Heart right ventricle (tissue), 16 donors: ENCODE results near the gene MYCBP. TPM values are rescaled to one million over a fixed set of nuclear protein-coding genes. Genes with fewer than 3 reads are reported as not detected.
"Not testable (repeated sequence)": the region's sequence is repeated elsewhere in the genome, so short reads cannot be mapped to it uniquely, and the experiment has no call there.

Experiments
- ATAC-seq, 8 donors: fragments of 200-7000 bp; cut with Tn5 transposase; one replicate each; pipeline ENCODE4 v1.9.1; 2020; ENCODE audit warnings: mild to moderate bottlenecking in 8 of 8, moderate library complexity in 8 of 8, moderate number of reproducible peaks in 1 of 8
- DNase-seq, 2 donors: peaks; one replicate each; pipeline ENCODE4 v3.0.0-alpha.2; 2020
- H3K27ac ChIP-seq, 10 donors: fragments of 200-600 bp; sonication (generic) in 2 of 10; one replicate each; pipeline versions ENCODE4 v1.5.0 to v1.8.0; 2020 to 2022; ENCODE audit warnings: mild to moderate bottlenecking in 3 of 10
- H3K27me3 ChIP-seq, 7 donors: fragments of 200-600 bp; one replicate each; pipeline ENCODE4 v1.8.0; 2021 to 2022; ENCODE audit warnings: mild to moderate bottlenecking in 2 of 7
- H3K36me3 ChIP-seq, 9 donors: fragments of 200-600 bp; sonication (generic) in 1 of 9; one replicate each; pipeline versions ENCODE4 v1.5.0 to v1.8.0; 2020 to 2022; ENCODE audit warnings: mild to moderate bottlenecking in 2 of 9
- H3K4me1 ChIP-seq, 9 donors: fragments of 200-600 bp; sonication (generic) in 1 of 9; one replicate each; pipeline versions ENCODE4 v1.5.0 to v1.8.0; 2020 to 2022; ENCODE audit warnings: mild to moderate bottlenecking in 4 of 9
- H3K4me3 ChIP-seq, 10 donors: fragments of 200-600 bp; sonication (generic) in 2 of 10; one replicate each; pipeline versions ENCODE4 v1.5.0 to v1.8.0; 2020 to 2022; ENCODE audit warnings: mild to moderate bottlenecking in 7 of 10, moderate library complexity in 2 of 10
- H3K9me3 ChIP-seq, 11 donors: fragments of 200-600 bp in 10 of 11; sonication (generic) in 2 of 11; one replicate each; pipeline versions ENCODE4 v1.5.0 to v1.8.0; 2013 to 2022; ENCODE audit warnings: mild to moderate bottlenecking in 2 of 11, control low read depth in 1 of 11, moderate library complexity in 1 of 11
- CTCF ChIP-seq, 9 donors: fragments of 200-600 bp; sonication (generic) in 2 of 9; IDR thresholded peaks; one replicate each; pipeline versions ENCODE4 v1.5.0 to v1.8.0; 2021 to 2022; ENCODE audit warnings: antibody characterized with exemption in 9 of 9, mild to moderate bottlenecking in 5 of 9, moderate library complexity in 1 of 9
- WGBS, 2 donors: extraction: QIAGEN DNeasy Blood & Tissue Kit; methylation state at CpG; one replicate each; pipeline ENCODE4 v1.1.7; 2013; ENCODE audit warnings: inconsistent platforms in 1 of 2; 5-methylcytosine and 5-hydroxymethylcytosine counted together
- intact Hi-C, 10 donors: fragments of 100-400 bp; cut with DNase I; formaldehyde crosslinking; loops; one replicate each; pipeline versions ENCODE4 v1.11.1 to v1.14.2; 2022
- polyA plus RNA-seq, 2 donors: library from polyadenylated mRNA; stranded (reverse); fragments of 200-250 nt; gene quantifications; one replicate each; pipeline ENCODE4 v1.2.3, GENCODE V29; 2013
- total RNA-seq, 10 donors: library from RNA; stranded (reverse); fragmentation: NEBNext Ultra II Directional in 3 of 10; extraction: Animal tissue kit (Norgen Biotek cat#: 25700) in 3 of 10; gene quantifications; one replicate each; pipeline versions ENCODE4 v1.2.1 to v1.2.4, GENCODE V29; 2021 to 2023
- donor health status: Arrhythmogenic right ventricular cardiomyopathy.
- donor health status: ischemic (EF 13 %, LVEDD 7.1; RV severe dilation, severe dysfunction).
- donor health status: healthy with polysubstance abuse.
- donor health status: DM: no; HTN: yes; CAD: no.
- donor health status: DM: no; HTN: no; CAD: no.
- donor health status: ischemic (EF 25% LVEDD 6.9; RV normal size, moderate dysfunction).
- donor health status: ischemic (EF 25% LVEDD 5.7; RV mildly dilated, moderate dysfunction).
- donor health status: healthy.
- donor health status: DM: yes; HTN: yes; CAD: no.
- donor health status: Ischemic cardiomyopathy.
- donor health status: ischemic (EF 35%, LVEDD 5.7; RV mildly dilated, moderate dysfunction).
- donor health status: nonischemic (EF 11% LVEDD 7.7; RV severe dilation, severe dysfunction).
- donor health status: DM: yes; HTN: yes; CAD: no.
- donor health status: PGD.
- donor health status: ischemic (EF 29% LVEDD 5.4; RV normal size, mild dysfunction).
- donor health status: nonischemic (EF 23%, LVEDD 6.1; RV moderate dilation, normal function).

The MYCBP gene
- total and polyA plus RNA-seq, 12 donors = 3.9 to 22.8 (median 8.2) TPM

- no peak for ATAC-seq
- no peak for TF ChIP-seq CTCF (IDR thresholded peaks at IDR 0.05)
- intact Hi-C loops = loop anchor here in 1 of 10 donors (10.0 kb wide), 1 partner anchor 177 kb away; no protein-coding TSS in a partner anchor
- Histone ChIP-seq H3K4me3 (no peak overlapping the region), H3K36me3 (peaks cover 0 to 13% (median 0%) of the 10 kb centered on the region in 9 donors), H3K27ac (no peak overlapping the region), H3K27me3 (no peaks in the 10 kb centered on the region), H3K4me1 (no peaks in the 10 kb centered on the region), H3K9me3 (no peaks in the 10 kb centered on the region)
- DNase-seq = no peak
- WGBS, 2 donors = 100% methylated on average over 1 of the region's 1 CpG
Observed at GRCh38 chr1:38917772-38918171, 44.6 kb upstream of the MYCBP start.

DNA sequence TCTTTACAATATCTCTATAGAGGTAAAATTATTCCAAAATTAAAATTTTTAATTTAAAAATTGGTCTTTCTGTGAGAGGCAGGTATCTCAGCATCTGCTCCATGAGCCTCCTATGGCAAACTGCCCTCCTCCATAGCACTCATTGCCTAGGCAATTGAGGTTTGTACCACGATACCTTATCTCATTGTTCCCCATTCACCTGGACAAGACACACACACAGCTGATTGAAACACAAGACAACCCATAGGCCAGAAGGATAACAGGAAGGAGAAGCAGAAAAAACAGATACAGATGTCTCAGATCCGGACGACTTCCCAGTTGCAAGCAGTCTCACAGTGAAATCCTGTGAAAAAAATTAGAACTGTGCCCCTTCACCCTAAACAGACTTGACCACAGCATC lies 44.2 kb upstream of the MYCBP start:
- Histone ChIP-seq H3K27ac (no peak overlapping the region), H3K4me3 (no peak overlapping the region), H3K36me3 (peaks cover 0 to 13% (median 0%) of the 10 kb centered on the region in 9 donors), H3K4me1 (no peaks in the 10 kb centered on the region), H3K9me3 (no peaks in the 10 kb centered on the region), H3K27me3 (no peaks in the 10 kb centered on the region)
- intact Hi-C loops = loop anchor here in 1 of 10 donors (10.0 kb wide), 1 partner anchor 177 kb away; no protein-coding TSS in a partner anchor
- TF ChIP-seq CTCF (IDR thresholded peaks at IDR 0.05) = no peak
- 90 to 92% methylated on average over 3 of the region's 3 CpGs for WGBS, 2 donors
- DNase-seq (no peak), ATAC-seq (no peak)

DNA sequence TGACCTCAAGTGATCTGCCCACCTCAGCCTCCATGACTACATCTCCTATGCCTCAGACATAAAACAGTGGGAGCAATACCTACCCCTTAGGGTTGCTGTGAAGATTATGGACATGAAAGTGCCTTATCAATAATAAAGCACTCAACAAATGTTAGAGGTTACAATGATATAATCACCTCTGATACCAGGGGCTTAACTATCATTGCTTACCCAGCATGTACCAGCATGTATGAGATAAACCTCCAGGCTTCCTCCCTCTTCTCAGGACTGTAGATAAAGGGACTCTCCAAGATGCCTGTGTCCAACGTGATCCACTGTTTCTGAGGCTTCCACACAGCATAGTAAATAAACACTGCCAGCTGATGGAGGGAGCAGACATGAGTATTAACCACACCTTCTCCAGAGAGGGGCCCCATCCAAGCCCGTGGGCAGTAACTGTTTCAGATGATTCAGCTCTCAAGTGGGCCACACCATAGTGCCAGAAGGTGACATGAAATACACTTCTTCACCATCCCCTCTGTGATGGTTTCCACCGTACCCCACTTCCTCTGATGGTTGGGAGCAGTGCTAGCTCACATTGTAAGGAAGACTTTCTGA lies 42.3 kb upstream of the MYCBP start:
- 52% methylated on average over 3 of the region's 3 CpGs for WGBS, 2 donors
- Histone ChIP-seq H3K4me3 (no peak overlapping the region), H3K36me3 (peaks cover 0 to 13% (median 0%) of the 10 kb centered on the region in 9 donors), H3K27ac (no peak overlapping the region), H3K27me3 (no peaks in the 10 kb centered on the region), H3K9me3 (no peaks in the 10 kb centered on the region), H3K4me1 (no peaks in the 10 kb centered on the region)
- TF ChIP-seq CTCF (IDR thresholded peaks at IDR 0.05) = no peak
- no peak for DNase-seq
- ATAC-seq = no peak
- intact Hi-C loops = loop anchor here in 1 of 10 donors (10.0 kb wide), 1 partner anchor 179 kb away; no protein-coding TSS in a partner anchor

- WGBS, 2 donors = 97% methylated on average over 8 of the region's 8 CpGs
- not testable (repeated sequence) for DNase-seq, H3K9me3 ChIP-seq, H3K4me3 ChIP-seq, H3K27ac ChIP-seq, H3K27me3 ChIP-seq, H3K4me1 ChIP-seq, ATAC-seq
- H3K36me3 ChIP-seq = peaks cover 0 to 13% (median 0%) of the 10 kb centered on the region in 9 donors
- intact Hi-C loops = loop anchor here in 1 of 10 donors (10.0 kb wide), 1 partner anchor 180 kb away; no protein-coding TSS in a partner anchor
Observed at GRCh38 chr1:38914908-38915307, 41.8 kb upstream of the MYCBP start.

DNA sequence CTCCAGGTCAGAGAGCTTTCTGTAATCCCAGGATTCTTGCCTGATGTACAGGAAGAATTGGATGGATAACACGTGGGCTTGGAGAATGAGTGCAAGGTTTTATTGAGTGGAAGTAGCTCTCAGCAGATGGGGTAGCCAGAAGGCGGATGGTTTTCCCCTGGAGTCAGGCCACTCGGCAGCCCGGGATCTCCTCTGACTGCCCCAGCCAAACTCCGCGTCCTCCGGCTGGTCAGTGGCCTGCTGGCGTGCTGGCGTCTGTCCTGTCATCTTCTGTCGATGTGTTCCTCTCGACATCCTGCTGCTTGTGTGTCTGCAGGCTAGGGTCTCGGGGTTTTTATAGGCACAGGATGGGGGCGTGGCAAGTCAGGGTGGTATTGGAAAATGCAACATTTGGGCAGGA lies 35.7 kb upstream of the MYCBP start:
- 75 to 80% methylated on average over 13 of the region's 13 CpGs for WGBS, 2 donors
- intact Hi-C loops = no loop called here
- no peak for TF ChIP-seq CTCF (IDR thresholded peaks at IDR 0.05)
- Histone ChIP-seq H3K9me3 (peaks cover 0 to 19% (median 8%) of the 10 kb centered on the region in 11 donors), H3K36me3 (no peaks in the 10 kb centered on the region), H3K4me1 (no peaks in the 10 kb centered on the region), H3K27ac (no peak overlapping the region), H3K27me3 (no peaks in the 10 kb centered on the region), H3K4me3 (no peak overlapping the region)
- ATAC-seq (no peak), DNase-seq (no peak)
